CD4-positive, alpha-beta T cell (primary cell): Measurements from ENCODE around the gene SPRTN. TPM values are rescaled to one million over a fixed set of nuclear protein-coding genes. Genes with fewer than 3 reads are reported as not detected.

Experiments used
- ATAC-seq: fragments of 200-7000 bp; cut with Tn5 transposase; one replicate; pipeline ENCODE4 v1.10.0; 2022; ENCODE audit warnings: mild to moderate bottlenecking; ENCODE audit not compliant: poor library complexity
- CTCF ChIA-PET: fragments of 350-600 bp; sonication (Branson Sonifier 250); formaldehyde crosslinking; loops from one replicate; lab custom pipeline; 2021; ENCODE audit warnings: antibody characterized with exemption, inconsistent platforms; lab: Charles Lee
- POLR2A ChIA-PET: fragments of 350-600 bp; sonication (Branson Sonifier 250); formaldehyde crosslinking; loops from one replicate; lab custom pipeline; 2021; ENCODE audit warnings: antibody characterized with exemption, inconsistent platforms; lab: Charles Lee
- DNase-seq, 14 experiments: peaks; one replicate each; pipeline ENCODE4 v3.0.0-alpha.2; 2013 to 2020; ENCODE audit warnings: mixed read lengths in 2 of 14
- H3K27ac ChIP-seq, 2 donors: one replicate each; pipeline versions ENCODE4 v1.5.1 to v1.7.0; 2013; ENCODE audit warnings: low read length in 2 of 2, low read depth in 1 of 2, mild to moderate bottlenecking in 1 of 2
- H3K27me3 ChIP-seq, 2 experiments: 1 replicate in 1 of 2; 2 replicates in 1 of 2; pipeline versions ENCODE4 v1.6.1 to v1.7.0; 2013; ENCODE audit warnings: low read length in 2 of 2, control low read depth in 1 of 2, mild to moderate bottlenecking in 1 of 2, moderate library complexity in 1 of 2; ENCODE audit not compliant: insufficient read depth in 2 of 2, control insufficient read depth in 1 of 2
- H3K36me3 ChIP-seq: one replicate; pipeline ENCODE4 v1.6.1; 2013; ENCODE audit warnings: low read length, control low read depth; ENCODE audit not compliant: insufficient read depth
- H3K4me1 ChIP-seq: one replicate; pipeline ENCODE4 v1.6.1; 2013; ENCODE audit warnings: low read length, control low read depth; ENCODE audit not compliant: insufficient read depth
- H3K4me3 ChIP-seq: one replicate; pipeline ENCODE4 v1.5.1; 2013; ENCODE audit warnings: mild to moderate bottlenecking, low read length, moderate library complexity
- H3K9me3 ChIP-seq, 2 experiments: 1 replicate in 1 of 2; 2 replicates in 1 of 2; pipeline versions ENCODE4 v1.6.1 to v1.7.0; 2013; ENCODE audit warnings: low read length in 2 of 2, mild to moderate bottlenecking in 2 of 2, control low read depth in 1 of 2, moderate library complexity in 1 of 2; ENCODE audit not compliant: control insufficient read depth in 1 of 2, insufficient read depth in 1 of 2
- H3K27ac Mint-ChIP-seq: one replicate; pipeline ENCODE4 v1.8.0; 2020; ENCODE audit warnings: mixed read lengths
- H3K27me3 Mint-ChIP-seq: one replicate; pipeline ENCODE4 v1.8.0; 2021; ENCODE audit warnings: mixed read lengths
- H3K36me3 Mint-ChIP-seq: one replicate; pipeline ENCODE4 v1.8.0; 2021; ENCODE audit warnings: low read depth, mixed read lengths
- H3K4me1 Mint-ChIP-seq: one replicate; pipeline ENCODE4 v1.8.0; 2021; ENCODE audit warnings: low read depth, mixed read lengths
- H3K4me3 Mint-ChIP-seq: one replicate; pipeline ENCODE4 v1.8.0; 2020; ENCODE audit warnings: mild to moderate bottlenecking, mixed read lengths
- H3K9me3 Mint-ChIP-seq: one replicate; pipeline ENCODE4 v1.8.0; 2020; ENCODE audit warnings: mixed read lengths
- intact Hi-C, 2 experiments: fragments of 100-400 bp; cut with DNase I in 1 of 2; cut with micrococcal nuclease in 1 of 2; formaldehyde crosslinking; loops; one replicate each; pipeline versions ENCODE4 v1.15.1 to v1.9.0; 2023 to 2025; cut with DNase I, micrococcal nuclease
- total RNA-seq, 174 experiments: library from RNA in 2 of 174; stranded (reverse) in 2 of 174; gene quantifications; one replicate each; pipeline ENCODE4 v1.2.3 and lab custom pipeline; 2021 to 2026
- TF ChIP-seq, protein P1 (sequence below): fragments of 200-600 bp; IDR thresholded peaks from one replicate; pipeline ENCODE4 v1.8.0; 2022; ENCODE audit warnings: antibody characterized with exemption, mild to moderate bottlenecking

SPRTN gene
- total RNA-seq, 2 experiments from 2014 or later: 27.7 to 30.9 TPM

GRCh38 chr1:231390071-231390470, 52.0 kb downstream of the SPRTN start:
- CTCF ChIA-PET: no interaction called here
- POLR2A ChIA-PET: no interaction called here
- TF ChIP-seq, protein P1, sequence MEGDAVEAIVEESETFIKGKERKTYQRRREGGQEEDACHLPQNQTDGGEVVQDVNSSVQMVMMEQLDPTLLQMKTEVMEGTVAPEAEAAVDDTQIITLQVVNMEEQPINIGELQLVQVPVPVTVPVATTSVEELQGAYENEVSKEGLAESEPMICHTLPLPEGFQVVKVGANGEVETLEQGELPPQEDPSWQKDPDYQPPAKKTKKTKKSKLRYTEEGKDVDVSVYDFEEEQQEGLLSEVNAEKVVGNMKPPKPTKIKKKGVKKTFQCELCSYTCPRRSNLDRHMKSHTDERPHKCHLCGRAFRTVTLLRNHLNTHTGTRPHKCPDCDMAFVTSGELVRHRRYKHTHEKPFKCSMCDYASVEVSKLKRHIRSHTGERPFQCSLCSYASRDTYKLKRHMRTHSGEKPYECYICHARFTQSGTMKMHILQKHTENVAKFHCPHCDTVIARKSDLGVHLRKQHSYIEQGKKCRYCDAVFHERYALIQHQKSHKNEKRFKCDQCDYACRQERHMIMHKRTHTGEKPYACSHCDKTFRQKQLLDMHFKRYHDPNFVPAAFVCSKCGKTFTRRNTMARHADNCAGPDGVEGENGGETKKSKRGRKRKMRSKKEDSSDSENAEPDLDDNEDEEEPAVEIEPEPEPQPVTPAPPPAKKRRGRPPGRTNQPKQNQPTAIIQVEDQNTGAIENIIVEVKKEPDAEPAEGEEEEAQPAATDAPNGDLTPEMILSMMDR: no peak
- no peaks in the 10 kb centered on the region for H3K36me3 ChIP-seq
- H3K27me3 Mint-ChIP-seq: no peaks in the 10 kb centered on the region
- peaks cover 69% of the 10 kb centered on the region for H3K4me1 Mint-ChIP-seq
- intact Hi-C loops: no loop called here
- ATAC-seq (no peak), DNase-seq (peak in 1 of 14 experiments; percentile 16)
- H3K4me1 ChIP-seq: peaks cover 4% of the 10 kb centered on the region
- peak overlapping the region; percentile 40 for H3K27ac Mint-ChIP-seq
- H3K27me3 ChIP-seq: no peaks in the 10 kb centered on the region
- H3K36me3 Mint-ChIP-seq: peaks cover 7% of the 10 kb centered on the region
- H3K9me3 Mint-ChIP-seq: no peaks in the 10 kb centered on the region
- H3K4me3 Mint-ChIP-seq: no peak overlapping the region
- H3K4me3 ChIP-seq: no peak overlapping the region
- H3K9me3 ChIP-seq: no peaks in the 10 kb centered on the region
- no peak overlapping the region for H3K27ac ChIP-seq

- H3K27ac ChIP-seq: no peak overlapping the region
- H3K4me3 ChIP-seq: no peak overlapping the region
- H3K9me3 ChIP-seq: no peaks in the 10 kb centered on the region
- intact Hi-C loops: no loop called here
- H3K27me3 ChIP-seq: no peaks in the 10 kb centered on the region
- POLR2A ChIA-PET: interaction anchor here (1.0 kb wide), 1 partner anchor 54 kb away, joined by 3 read pairs; the partner anchor contains the start of gene SPRTN
- Mint-ChIP-seq H3K27me3 (no peaks in the 10 kb centered on the region), H3K27ac (no peak overlapping the region), H3K4me3 (no peak overlapping the region), H3K4me1 (peaks cover 76% of the 10 kb centered on the region), H3K9me3 (no peaks in the 10 kb centered on the region), H3K36me3 (peaks cover 7% of the 10 kb centered on the region)
- no peaks in the 10 kb centered on the region for H3K36me3 ChIP-seq
- DNase-seq (no peak), ATAC-seq (no peak)
- H3K4me1 ChIP-seq: no peaks in the 10 kb centered on the region
- TF ChIP-seq, protein P1: no peak
- CTCF ChIA-PET: interaction anchor here (1.0 to 2.0 kb wide), 2 partner anchors 11 to 15 kb away, joined by 3 to 6 read pairs; no protein-coding TSS in a partner anchor
Measured at GRCh38 chr1:231392389-231393131, 54.5 kb downstream of the SPRTN start.

GRCh38 chr1:231393668-231394067, 55.6 kb downstream of the SPRTN start:
- DNase-seq (no peak), ATAC-seq (no peak)
- CTCF ChIA-PET: interaction anchor here (2.0 kb wide), 1 partner anchor 12 kb away, joined by 6 read pairs; no protein-coding TSS in a partner anchor
- H3K27ac ChIP-seq: no peak overlapping the region
- H3K27me3 Mint-ChIP-seq: no peaks in the 10 kb centered on the region
- H3K9me3 Mint-ChIP-seq: no peaks in the 10 kb centered on the region
- no peaks in the 10 kb centered on the region for H3K36me3 ChIP-seq
- peaks cover 7% of the 10 kb centered on the region for H3K36me3 Mint-ChIP-seq
- TF ChIP-seq, protein P1: no peak
- no peaks in the 10 kb centered on the region for H3K9me3 ChIP-seq
- intact Hi-C loops: no loop called here
- H3K4me3 ChIP-seq: no peak overlapping the region
- POLR2A ChIA-PET: no interaction called here
- peaks cover 77% of the 10 kb centered on the region for H3K4me1 Mint-ChIP-seq
- no peaks in the 10 kb centered on the region for H3K4me1 ChIP-seq
- H3K4me3 Mint-ChIP-seq: no peak overlapping the region
- H3K27me3 ChIP-seq: no peaks in the 10 kb centered on the region
- no peak overlapping the region for H3K27ac Mint-ChIP-seq
